Measurements from ENCODE around the gene CXCL17. TPM values are rescaled to one million over a fixed set of nuclear protein-coding genes. Genes with fewer than 3 reads are reported as not detected.

Gene CXCL17
- total RNA-seq, 1 donor from 2014 or later: 1.1 TPM

GRCh38 chr19:42424712-42425131 is 18.0 kb downstream of the CXCL17 start:
- Histone ChIP-seq H3K36me3 (ENCODE audit: control insufficient read depth, insufficient read depth, low read length) (no peaks in the 10 kb centered on the region), H3K27me3 (ENCODE audit: control insufficient read depth, insufficient read depth, low read length) (no peaks in the 10 kb centered on the region), H3K4me3 (ENCODE audit: low read depth, low read length) (no peak overlapping the region)
- DNase-seq (ENCODE audit: low read depth) (no peak), FAIRE-seq (no peak)
- TF ChIP-seq CTCF (IDR thresholded peaks at IDR 0.05; ENCODE audit: insufficient read depth, low read length, severe bottlenecking): no peak

GRCh38 chr19:42424345-42424707 is 18.4 kb downstream of the CXCL17 start:
- Histone ChIP-seq H3K4me3 (ENCODE audit: low read depth, low read length) (no peak overlapping the region), H3K27me3 (ENCODE audit: control insufficient read depth, insufficient read depth, low read length) (no peaks in the 10 kb centered on the region), H3K36me3 (ENCODE audit: control insufficient read depth, insufficient read depth, low read length) (no peaks in the 10 kb centered on the region)
- DNase-seq (ENCODE audit: low read depth) (no peak), FAIRE-seq (no peak)
- TF ChIP-seq CTCF (IDR thresholded peaks at IDR 0.05; ENCODE audit: insufficient read depth, low read length, severe bottlenecking): no peak

GRCh38 chr19:42423462-42424344 is 19.0 kb downstream of the CXCL17 start:
- H3K4me3 ChIP-seq (ENCODE audit: low read depth, low read length): peak overlapping the region; percentile 59
- TF ChIP-seq CTCF (IDR thresholded peaks at IDR 0.05; ENCODE audit: insufficient read depth, low read length, severe bottlenecking): no peak
- DNase-seq (ENCODE audit: low read depth): peak; percentile 83
- H3K27me3 ChIP-seq (ENCODE audit: control insufficient read depth, insufficient read depth, low read length): no peaks in the 10 kb centered on the region
- FAIRE-seq: no peak
- no peaks in the 10 kb centered on the region for H3K36me3 ChIP-seq (ENCODE audit: control insufficient read depth, insufficient read depth, low read length)

- FAIRE-seq: no peak
- Histone ChIP-seq H3K36me3 (ENCODE audit: control insufficient read depth, insufficient read depth, low read length) (no peaks in the 10 kb centered on the region), H3K27me3 (ENCODE audit: control insufficient read depth, insufficient read depth, low read length) (no peaks in the 10 kb centered on the region), H3K4me3 (ENCODE audit: low read depth, low read length) (peak overlapping the region; percentile 59)
- TF ChIP-seq CTCF (IDR thresholded peaks at IDR 0.05; ENCODE audit: insufficient read depth, low read length, severe bottlenecking): no peak
- DNase-seq (ENCODE audit: low read depth): peak; percentile 71
Observed at GRCh38 chr19:42422901-42423461, 19.8 kb downstream of the CXCL17 start.

GRCh38 chr19:42422092-42422900 is 20.4 kb downstream of the CXCL17 start:
- no peak for TF ChIP-seq CTCF (IDR thresholded peaks at IDR 0.05; ENCODE audit: insufficient read depth, low read length, severe bottlenecking)
- Histone ChIP-seq H3K36me3 (ENCODE audit: control insufficient read depth, insufficient read depth, low read length) (no peaks in the 10 kb centered on the region), H3K4me3 (ENCODE audit: low read depth, low read length) (peak overlapping the region; percentile 59), H3K27me3 (ENCODE audit: control insufficient read depth, insufficient read depth, low read length) (no peaks in the 10 kb centered on the region)
- FAIRE-seq (no peak), DNase-seq (ENCODE audit: low read depth) (peak; percentile 56)

All from bronchial epithelial cell (primary cell).